Activated T-cell treated with anti-CD3 and anti-CD28 coated beads for 4 hours (primary cell): Measurements from ENCODE around the gene NUAK1.
"Not testable (repeated sequence)": the region's sequence is repeated elsewhere in the genome, so short reads cannot be mapped to it uniquely, and the experiment has no call there.

Source experiments
- DNase-seq: peaks from one replicate; pipeline ENCODE4 v3.0.0-alpha.2; 2020

Gene NUAK1

GRCh38 chr12:106145539-106146447 lies 7.0 kb upstream of the NUAK1 start:
- DNase-seq = no peak

- no peak for DNase-seq
Observed at GRCh38 chr12:106144847-106145246, 6.1 kb upstream of the NUAK1 start.

GRCh38 chr12:106142591-106143261 lies 4.0 kb upstream of the NUAK1 start:
- DNase-seq = no peak

- DNase-seq = not testable (repeated sequence)
Observed at GRCh38 chr12:106141920-106142319, 3.2 kb upstream of the NUAK1 start.

GRCh38 chr12:106141452-106141851 lies 2.7 kb upstream of the NUAK1 start:
- DNase-seq = no peak

GRCh38 chr12:106141003-106141402 lies 2.2 kb upstream of the NUAK1 start:
- no peak for DNase-seq

- DNase-seq = no peak
Observed at GRCh38 chr12:106140223-106140986, 1.7 kb upstream of the NUAK1 start.

- DNase-seq = no peak
Observed at GRCh38 chr12:106139422-106140171, 843 bp upstream of the NUAK1 start.

GRCh38 chr12:106138357-106138632 lies 459 bp downstream of the NUAK1 start:
- no peak for DNase-seq

GRCh38 chr12:106137530-106138356 lies 1.0 kb downstream of the NUAK1 start:
- DNase-seq = no peak

GRCh38 chr12:106136263-106136662 lies 2.5 kb downstream of the NUAK1 start:
- peak; percentile 62 for DNase-seq

GRCh38 chr12:106135781-106136180 lies 3.0 kb downstream of the NUAK1 start:
- DNase-seq = no peak

- no peak for DNase-seq
Observed at GRCh38 chr12:106135075-106135474, 3.7 kb downstream of the NUAK1 start.

GRCh38 chr12:106134294-106134949 lies 4.3 kb downstream of the NUAK1 start:
- DNase-seq = no peak

- no peak for DNase-seq
Observed at GRCh38 chr12:106133136-106134087, 5.3 kb downstream of the NUAK1 start.

- DNase-seq = no peak
Observed at GRCh38 chr12:106132175-106133135, 6.3 kb downstream of the NUAK1 start.

- DNase-seq = no peak
Observed at GRCh38 chr12:106131676-106132075, 7.1 kb downstream of the NUAK1 start.

- no peak for DNase-seq
Observed at GRCh38 chr12:106130474-106131113, 8.2 kb downstream of the NUAK1 start.
